Left lung (tissue), 10 donors: ENCODE data around the gene C15orf39. TPM values are rescaled to one million over a fixed set of nuclear protein-coding genes. Genes with fewer than 3 reads are reported as not detected.

Experiments used
- ATAC-seq: fragments of 200-7000 bp; cut with Tn5 transposase; one replicate; pipeline ENCODE4 v1.9.1; 2020; ENCODE audit warnings: moderate library complexity
- DNase-seq, 4 donors: peaks; one replicate each; pipeline ENCODE4 v3.0.0-alpha.2; 2013 to 2020
- H3K27ac ChIP-seq, 2 donors: fragments of 200-600 bp; sonication (generic) in 1 of 2; one replicate each; pipeline versions ENCODE4 v1.5.0 to v1.8.0; 2020 to 2021
- H3K27me3 ChIP-seq, 2 donors: fragments of 200-600 bp; sonication (generic) in 1 of 2; one replicate each; pipeline versions ENCODE4 v1.5.0 to v1.8.0; 2020 to 2021
- H3K36me3 ChIP-seq, 2 donors: fragments of 200-600 bp; sonication (generic) in 1 of 2; one replicate each; pipeline versions ENCODE4 v1.5.0 to v1.8.0; 2020 to 2021
- H3K4me1 ChIP-seq, 2 donors: fragments of 200-600 bp; one replicate each; pipeline ENCODE4 v1.8.0; 2021
- H3K4me3 ChIP-seq, 2 donors: fragments of 200-600 bp; sonication (generic) in 1 of 2; one replicate each; pipeline versions ENCODE4 v1.5.0 to v1.8.0; 2020 to 2021; ENCODE audit warnings: mild to moderate bottlenecking in 1 of 2
- H3K9me3 ChIP-seq, 2 donors: fragments of 200-600 bp; sonication (generic) in 1 of 2; one replicate each; pipeline versions ENCODE4 v1.5.0 to v1.8.0; 2020 to 2021
- intact Hi-C, 2 donors: fragments of 100-400 bp; cut with DNase I; formaldehyde crosslinking; loops; one replicate each; pipeline versions ENCODE4 v1.11.2 to v1.14.2; 2022
- polyA plus RNA-seq, 6 donors: library from polyadenylated mRNA; unstranded; fragments of 120-200 nt; gene quantifications; one replicate each; pipeline ENCODE4 v1.2.1, GENCODE V29; 2013; ENCODE audit not compliant: insufficient read length in 6 of 6
- total RNA-seq, 2 donors: library from RNA; stranded (reverse); fragmentation: NEBNext Ultra II Directional; extraction: Animal tissue kit (Norgen Biotek cat#: 25700); gene quantifications; one replicate each; pipeline ENCODE4 v1.2.1, GENCODE V29; 2021
- TF ChIP-seq, protein P1 (sequence below), 2 donors: fragments of 200-600 bp; sonication (generic) in 1 of 2; IDR thresholded peaks; one replicate each; pipeline versions ENCODE4 v1.5.0 to v1.8.0; 2021; ENCODE audit warnings: antibody characterized with exemption in 2 of 2
- donor health status: DM: no; HTN: yes; CAD: no.
- donor health status: DM: no; HTN: no; CAD: no.

The C15orf39 gene
- total and polyA plus RNA-seq, 8 donors, result 7.8 to 35.7 (median 13.9) TPM

DNA sequence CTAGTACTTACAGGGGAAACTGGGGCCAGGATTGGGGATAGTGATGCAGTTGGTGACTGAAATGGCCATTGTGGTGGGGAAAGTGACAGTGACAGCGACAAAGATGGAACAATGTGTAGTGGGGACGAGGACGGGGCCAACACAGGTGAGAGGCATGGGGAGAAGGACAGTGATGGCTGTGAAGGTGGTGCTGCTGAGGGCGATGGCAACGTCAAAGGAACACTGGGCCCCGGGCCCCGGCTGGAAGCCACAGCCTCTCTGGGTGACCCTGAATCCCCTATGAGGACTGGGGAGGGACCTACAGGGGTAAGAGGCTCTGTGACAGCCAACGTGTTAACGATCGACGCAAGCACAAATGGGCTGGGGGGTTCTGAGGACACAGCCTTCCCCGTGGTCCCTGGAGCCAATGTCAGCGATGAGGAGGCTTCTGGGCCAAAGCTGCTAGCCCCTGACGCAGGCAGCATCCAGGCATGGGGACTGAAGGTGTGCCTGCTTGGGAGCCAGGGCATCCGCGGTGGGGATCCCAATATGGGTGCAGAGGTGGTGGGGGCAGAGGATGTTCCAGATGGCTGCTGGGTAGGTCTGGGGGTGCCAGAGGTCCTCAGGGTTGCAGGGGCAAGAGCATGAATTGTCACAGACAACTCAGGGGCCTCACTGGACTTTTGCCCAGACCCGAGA lies 31.3 kb downstream of the C15orf39 start:
- Histone ChIP-seq H3K27me3 (peaks cover 0 to 23% of the 10 kb centered on the region in 2 donors), H3K27ac (no peak overlapping the region), H3K4me3 (no peak overlapping the region), H3K9me3 (no peaks in the 10 kb centered on the region), H3K36me3 (no peaks in the 10 kb centered on the region), H3K4me1 (no peaks in the 10 kb centered on the region)
- intact Hi-C loops, result no loop called here
- ATAC-seq, result no peak
- TF ChIP-seq, protein P1, sequence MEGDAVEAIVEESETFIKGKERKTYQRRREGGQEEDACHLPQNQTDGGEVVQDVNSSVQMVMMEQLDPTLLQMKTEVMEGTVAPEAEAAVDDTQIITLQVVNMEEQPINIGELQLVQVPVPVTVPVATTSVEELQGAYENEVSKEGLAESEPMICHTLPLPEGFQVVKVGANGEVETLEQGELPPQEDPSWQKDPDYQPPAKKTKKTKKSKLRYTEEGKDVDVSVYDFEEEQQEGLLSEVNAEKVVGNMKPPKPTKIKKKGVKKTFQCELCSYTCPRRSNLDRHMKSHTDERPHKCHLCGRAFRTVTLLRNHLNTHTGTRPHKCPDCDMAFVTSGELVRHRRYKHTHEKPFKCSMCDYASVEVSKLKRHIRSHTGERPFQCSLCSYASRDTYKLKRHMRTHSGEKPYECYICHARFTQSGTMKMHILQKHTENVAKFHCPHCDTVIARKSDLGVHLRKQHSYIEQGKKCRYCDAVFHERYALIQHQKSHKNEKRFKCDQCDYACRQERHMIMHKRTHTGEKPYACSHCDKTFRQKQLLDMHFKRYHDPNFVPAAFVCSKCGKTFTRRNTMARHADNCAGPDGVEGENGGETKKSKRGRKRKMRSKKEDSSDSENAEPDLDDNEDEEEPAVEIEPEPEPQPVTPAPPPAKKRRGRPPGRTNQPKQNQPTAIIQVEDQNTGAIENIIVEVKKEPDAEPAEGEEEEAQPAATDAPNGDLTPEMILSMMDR (IDR thresholded peaks at IDR 0.05), result no peak
- DNase-seq, result no peak

DNA sequence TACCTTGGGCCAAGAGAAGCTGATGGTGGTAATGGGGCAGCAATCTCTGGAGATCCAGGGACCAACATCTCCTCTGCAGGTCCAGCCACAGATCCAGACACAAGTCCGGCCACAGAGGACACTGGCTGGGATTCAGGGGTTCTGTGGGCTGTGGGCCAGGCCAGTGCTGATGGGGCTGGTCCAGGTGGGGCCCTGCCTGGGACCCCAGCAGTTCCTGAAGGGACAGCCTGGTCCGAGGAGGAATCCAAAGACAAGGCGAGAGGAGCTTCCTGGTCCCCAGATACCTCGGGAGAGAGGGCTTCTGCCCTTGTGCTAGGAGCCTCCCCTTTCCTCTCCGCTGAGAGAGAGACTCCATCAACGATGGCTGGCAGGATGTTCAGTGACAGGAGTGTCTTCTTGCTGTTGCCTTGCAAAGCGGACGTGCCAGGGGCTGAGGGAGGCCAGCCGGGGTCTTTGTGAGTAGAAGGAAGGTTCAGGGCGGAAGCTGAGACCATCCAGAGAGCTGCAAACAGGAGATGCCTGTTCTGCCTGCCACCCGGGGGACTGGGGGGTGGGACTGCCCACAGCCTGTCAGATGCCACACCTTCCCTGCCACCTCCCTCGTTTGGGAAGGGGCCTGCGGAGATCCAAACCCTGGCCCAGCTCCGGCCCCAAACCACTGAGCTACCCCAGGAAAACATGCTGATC lies 32.0 kb downstream of the C15orf39 start:
- Histone ChIP-seq H3K27ac (no peak overlapping the region), H3K36me3 (no peaks in the 10 kb centered on the region), H3K9me3 (no peaks in the 10 kb centered on the region), H3K4me3 (no peak overlapping the region), H3K27me3 (peaks cover 0 to 23% of the 10 kb centered on the region in 2 donors), H3K4me1 (no peaks in the 10 kb centered on the region)
- ATAC-seq (no peak), DNase-seq (peak in 1 of 4 donors; percentile 15)
- intact Hi-C loops, result no loop called here
- TF ChIP-seq, protein P1 (IDR thresholded peaks at IDR 0.05), result no peak

DNA sequence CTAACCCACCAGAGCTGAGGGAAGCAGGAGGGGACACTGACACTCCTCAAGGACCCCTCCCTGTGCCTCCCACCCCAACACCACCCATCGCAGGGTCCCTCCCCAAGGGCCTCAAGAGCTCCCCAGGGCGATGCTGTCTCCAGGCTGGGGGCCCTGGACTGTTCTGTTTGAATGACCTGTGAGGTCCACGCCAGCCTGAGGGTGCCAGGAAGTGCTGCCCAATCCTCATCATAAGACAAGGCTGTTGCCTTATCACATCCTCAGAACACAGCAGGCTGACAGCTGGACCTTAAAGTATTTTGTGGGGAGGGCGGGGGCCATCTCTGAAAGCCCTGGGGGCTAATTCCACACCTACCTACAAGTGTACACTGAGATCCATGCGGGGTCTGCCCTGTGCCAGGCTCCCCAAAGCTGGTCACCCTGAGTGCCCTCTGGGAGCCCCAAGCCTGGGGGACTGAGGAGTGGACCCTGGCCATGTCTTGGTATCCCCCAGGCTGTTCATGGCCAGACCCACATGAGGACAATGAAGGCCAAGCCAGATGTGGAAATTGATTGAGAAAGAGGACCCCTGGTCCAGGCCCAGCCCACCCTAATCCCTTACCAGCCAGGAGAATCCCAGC lies 32.6 kb downstream of the C15orf39 start:
- no peak overlapping the region for H3K4me3 ChIP-seq
- H3K27me3 ChIP-seq, result peaks cover 0 to 23% of the 10 kb centered on the region in 2 donors
- TF ChIP-seq, protein P1 (IDR thresholded peaks at IDR 0.05), result no peak
- ATAC-seq (no peak), DNase-seq (no peak)
- no peaks in the 10 kb centered on the region for H3K9me3 ChIP-seq
- intact Hi-C loops, result no loop called here
- H3K27ac ChIP-seq, result no peak overlapping the region
- no peaks in the 10 kb centered on the region for H3K36me3 ChIP-seq
- H3K4me1 ChIP-seq, result no peaks in the 10 kb centered on the region

DNA sequence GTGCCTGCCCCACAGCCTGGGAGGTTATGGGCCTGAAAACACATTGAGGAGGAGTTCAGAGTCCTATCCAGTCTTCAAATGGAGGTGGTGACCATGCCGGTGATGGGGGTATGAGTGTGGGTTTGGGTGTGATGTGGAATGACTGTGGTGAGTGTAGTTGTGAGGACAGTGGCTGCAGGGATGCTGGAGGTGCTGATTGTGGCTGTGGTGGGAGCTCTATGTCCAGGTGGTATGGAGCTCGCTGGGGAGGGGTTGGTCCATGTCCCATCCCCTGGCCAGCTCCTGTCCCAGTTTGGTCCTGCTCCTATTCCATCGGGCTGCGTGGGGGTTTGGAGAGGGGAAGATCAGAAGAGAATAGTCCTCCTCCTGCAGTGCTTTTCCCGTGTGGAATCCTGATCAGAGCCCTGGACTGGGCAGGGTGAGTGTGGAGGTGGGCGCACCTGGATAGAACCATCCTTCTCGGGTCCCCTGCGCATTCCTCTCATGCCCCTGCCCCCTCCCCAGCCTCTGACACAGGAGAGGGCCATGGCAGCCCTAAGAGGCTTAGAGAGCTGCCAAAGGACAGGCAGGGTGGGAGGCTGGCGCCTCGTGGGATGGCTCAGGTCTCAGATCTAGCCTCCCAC lies 33.5 kb downstream of the C15orf39 start:
- intact Hi-C loops, result no loop called here
- no peaks in the 10 kb centered on the region for H3K4me1 ChIP-seq
- DNase-seq (peak in 1 of 4 donors; percentile 25), ATAC-seq (no peak)
- H3K36me3 ChIP-seq, result no peaks in the 10 kb centered on the region
- no peaks in the 10 kb centered on the region for H3K9me3 ChIP-seq
- TF ChIP-seq, protein P1 (IDR thresholded peaks at IDR 0.05), result no peak
- peaks cover 0 to 23% of the 10 kb centered on the region in 2 donors for H3K27me3 ChIP-seq
- no peak overlapping the region for H3K27ac ChIP-seq
- H3K4me3 ChIP-seq, result no peak overlapping the region
